ENCODE data around the gene COG8.

Gene COG8

GRCh38 chr16:69346683-69347082 is 7.3 kb upstream of the COG8 start:
- DNase-seq (ENCODE audit: low spot score), result no peak

- DNase-seq (ENCODE audit: low spot score), result no peak
Observed at GRCh38 chr16:69345923-69346322, 6.6 kb upstream of the COG8 start.

GRCh38 chr16:69344171-69344570 is 4.8 kb upstream of the COG8 start:
- no peak for DNase-seq (ENCODE audit: low spot score)

- DNase-seq (ENCODE audit: low spot score), result no peak
Observed at GRCh38 chr16:69340095-69340644, 806 bp upstream of the COG8 start.

DNA sequence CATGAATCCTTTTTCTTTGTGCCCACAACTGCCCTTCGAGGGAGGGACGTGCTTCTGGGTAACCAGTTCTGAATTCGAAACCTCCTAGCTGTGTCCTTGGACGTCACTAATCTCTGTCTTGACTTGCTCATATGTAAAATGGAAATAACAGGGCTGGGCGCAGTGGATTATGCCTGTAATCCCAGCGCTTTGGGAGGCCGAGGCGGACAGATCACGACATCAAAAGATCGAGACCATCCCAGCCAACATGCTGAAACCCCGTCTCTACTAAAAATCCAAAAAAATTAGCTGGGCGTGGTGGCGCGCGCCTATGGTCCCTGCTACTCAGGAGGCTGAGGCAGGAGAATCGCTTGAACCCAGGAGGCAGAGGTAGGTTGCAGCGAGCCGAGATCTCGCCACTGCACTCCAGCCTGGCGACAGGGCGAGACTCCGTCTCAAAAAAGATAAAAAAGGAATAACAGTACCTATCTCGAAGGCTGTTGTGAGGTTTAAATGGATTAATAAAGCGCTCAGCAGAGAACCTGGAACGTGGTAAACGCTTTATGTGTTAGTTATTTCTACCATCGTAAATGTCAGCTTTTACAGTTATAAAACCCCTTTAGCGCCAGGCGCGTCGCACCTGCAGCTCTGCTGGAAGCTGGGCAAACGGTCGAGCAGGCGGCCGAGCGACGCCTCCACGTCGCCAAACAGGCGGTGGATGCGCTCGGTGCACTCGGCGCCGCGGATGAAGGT is 641 bp downstream of the COG8 start:
- no peak for DNase-seq (ENCODE audit: low spot score)

GRCh38 chr16:69334696-69335095 is 4.7 kb downstream of the COG8 start:
- no peak for DNase-seq (ENCODE audit: low spot score)

- DNase-seq (ENCODE audit: low spot score), result peak; percentile 96
Observed at GRCh38 chr16:69330286-69331109, 8.9 kb downstream of the COG8 start, which contains the start of gene PDF. Gene PDF (minus strand): TSS chr16:69330588. CDS start chr16:69330570, 18 bp downstream.

DNA sequence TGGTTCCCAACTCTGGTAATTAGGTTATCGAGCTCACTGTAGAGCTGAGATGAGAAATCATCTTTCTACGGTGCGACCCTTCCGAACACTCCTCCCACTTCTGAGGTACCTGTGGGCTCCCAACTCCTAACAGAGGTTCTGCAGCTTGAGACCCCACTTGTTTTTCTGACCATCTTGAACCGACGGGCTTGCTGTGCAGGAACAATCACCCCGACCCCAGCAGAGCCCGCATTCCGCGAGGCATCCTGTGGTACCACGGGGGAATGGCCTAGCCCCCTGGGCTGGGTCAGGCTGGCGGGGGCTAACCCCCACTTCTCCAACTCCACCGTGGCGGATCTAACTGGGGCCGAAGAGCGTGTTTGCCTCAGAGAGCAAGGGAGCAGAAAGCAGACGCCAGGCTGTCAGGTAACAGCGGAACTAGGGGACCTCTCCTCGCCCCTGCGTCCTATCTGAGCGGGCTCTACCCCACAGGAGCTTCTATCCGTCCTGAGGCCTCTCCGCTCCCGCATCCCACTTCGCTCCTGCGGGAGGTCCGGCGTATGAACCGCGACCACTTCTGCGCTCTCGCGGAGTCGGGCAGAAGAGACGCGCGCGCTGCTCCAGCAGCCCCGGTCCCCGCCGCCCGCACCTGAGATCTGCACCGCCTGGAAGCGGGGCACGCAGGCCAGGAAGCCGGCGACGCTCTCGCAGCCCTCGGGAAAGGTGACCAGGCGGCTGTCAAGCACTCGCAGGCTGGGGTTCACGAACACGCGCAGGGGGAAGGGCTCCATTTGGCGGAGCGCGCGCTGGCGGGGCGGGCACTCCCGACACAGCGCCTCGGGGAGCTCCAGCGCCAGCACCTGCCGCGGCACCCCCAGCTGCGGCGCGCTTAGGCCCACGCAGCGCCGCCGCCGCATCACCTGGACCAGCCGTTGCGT is 9.7 kb downstream of the COG8 start:
- peak; percentile 30 for DNase-seq (ENCODE audit: low spot score)

- peak; percentile 36 for DNase-seq (ENCODE audit: low spot score)
Observed at GRCh38 chr16:69328854-69329316, 10.5 kb downstream of the COG8 start.

- DNase-seq (ENCODE audit: low spot score), result no peak
Observed at GRCh38 chr16:69327585-69328310, 11.6 kb downstream of the COG8 start.

DNA sequence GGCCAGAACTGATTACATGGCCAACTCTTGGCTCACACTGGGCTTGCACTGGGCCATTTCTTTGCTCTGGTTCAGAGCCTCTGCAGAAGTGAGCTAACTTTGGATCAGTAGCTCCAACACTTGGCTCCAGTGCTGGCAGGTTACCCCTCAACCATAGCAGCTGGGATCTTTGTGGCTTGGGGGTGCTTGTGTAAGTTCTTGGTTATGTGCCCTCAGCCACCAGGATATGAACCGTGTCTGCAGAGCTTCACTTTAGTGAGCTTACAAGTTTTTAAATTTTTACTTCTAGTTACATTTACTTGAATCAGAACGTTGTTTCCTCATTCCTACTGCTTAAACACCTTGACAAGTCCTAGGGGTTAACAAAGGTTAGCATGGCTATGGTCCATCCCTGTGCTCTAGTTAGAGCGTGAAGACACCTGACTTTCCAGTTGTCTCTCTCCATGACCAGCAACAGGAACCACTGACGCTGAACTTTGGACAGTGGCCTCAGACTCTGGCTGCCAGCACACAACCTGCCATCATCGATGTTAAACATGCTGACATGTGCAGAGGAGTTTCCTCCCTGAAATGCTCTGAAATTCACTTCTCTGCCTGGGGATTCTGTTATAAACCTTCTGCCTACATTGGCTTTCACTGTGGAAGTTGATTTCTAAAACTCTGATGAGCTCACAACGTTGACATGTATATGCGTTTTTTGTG is 13.0 kb downstream of the COG8 start:
- DNase-seq (ENCODE audit: low spot score), result no peak

- no peak for DNase-seq (ENCODE audit: low spot score)
Observed at GRCh38 chr16:69325784-69326171, 13.6 kb downstream of the COG8 start.

DNA sequence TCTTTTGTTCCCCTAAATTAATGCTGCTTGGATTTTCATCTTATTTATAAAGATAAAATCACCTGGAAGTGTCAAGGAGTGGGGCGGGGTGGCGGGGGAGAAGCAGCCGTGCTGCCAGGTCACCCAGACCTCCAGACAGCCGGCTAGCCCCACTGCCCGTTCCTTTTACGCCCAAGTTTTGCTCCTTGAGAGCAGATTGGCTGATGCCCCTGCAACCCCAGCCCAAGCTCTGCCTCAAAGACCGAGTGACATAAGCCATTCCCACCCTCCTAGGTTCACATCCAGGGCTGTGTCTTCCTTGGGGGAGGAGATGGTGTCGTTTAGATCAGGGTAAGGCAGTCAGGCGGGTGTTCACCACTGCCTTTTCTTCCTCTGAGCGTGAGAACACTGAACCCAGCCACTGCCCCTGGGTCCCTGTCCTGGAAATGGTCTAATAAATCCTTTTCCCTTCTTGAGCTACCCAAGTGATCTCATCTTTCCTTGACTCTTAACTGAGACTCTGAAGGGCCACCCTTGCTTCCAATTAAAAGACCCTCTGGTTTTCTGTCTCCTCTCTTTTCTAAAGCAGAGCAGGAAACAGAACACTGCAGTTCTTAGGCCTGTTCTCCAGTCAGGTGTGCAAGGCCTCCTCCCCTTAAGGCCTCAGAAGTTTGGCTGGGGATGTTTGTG is 14.6 kb downstream of the COG8 start:
- no peak for DNase-seq (ENCODE audit: low spot score)

- no peak for DNase-seq (ENCODE audit: low spot score)
Observed at GRCh38 chr16:69324013-69324531, 15.3 kb downstream of the COG8 start.

- no peak for DNase-seq (ENCODE audit: low spot score)
Observed at GRCh38 chr16:69323415-69323814, 15.9 kb downstream of the COG8 start.

DNA sequence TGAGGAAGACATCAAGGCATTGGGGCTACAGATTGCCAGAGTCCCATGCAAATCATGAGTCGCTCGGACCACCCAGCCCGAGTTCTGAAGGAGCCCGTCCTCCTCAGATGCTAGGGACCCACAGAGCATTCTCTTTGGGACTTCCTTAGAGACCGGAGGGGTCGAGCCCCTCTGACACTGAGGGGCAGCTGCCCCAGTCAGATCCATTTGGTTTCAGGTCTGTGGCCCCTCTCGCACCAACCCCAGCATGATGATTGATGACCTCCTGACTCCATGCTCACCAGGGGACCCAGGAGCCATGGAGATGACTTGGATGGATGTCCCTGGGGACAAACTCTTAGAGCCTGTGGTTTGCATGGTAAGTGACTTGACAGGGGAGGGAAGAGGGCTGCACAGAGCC is 17.0 kb downstream of the COG8 start:
- DNase-seq (ENCODE audit: low spot score), result no peak

DNA sequence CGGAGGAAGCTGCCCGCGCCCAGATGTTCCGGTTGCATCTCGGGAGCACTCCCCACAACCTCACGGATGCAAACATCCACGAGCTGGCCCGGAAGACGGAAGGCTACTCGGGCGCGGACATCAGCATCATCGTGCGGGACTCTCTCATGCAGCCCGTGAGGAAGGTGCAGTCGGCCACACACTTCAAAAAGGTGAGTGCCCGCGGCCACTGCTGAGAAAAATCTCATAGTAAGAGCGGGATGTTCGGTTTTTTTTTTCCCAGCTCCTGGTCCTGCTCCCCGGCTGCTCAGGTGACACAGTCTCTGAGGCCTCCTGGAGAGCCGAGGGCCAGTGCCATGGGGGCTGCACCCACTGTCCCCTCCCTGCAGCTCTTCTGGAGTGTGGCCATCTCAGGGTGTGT is 18.3 kb downstream of the COG8 start:
- DNase-seq (ENCODE audit: low spot score), result no peak

DNA sequence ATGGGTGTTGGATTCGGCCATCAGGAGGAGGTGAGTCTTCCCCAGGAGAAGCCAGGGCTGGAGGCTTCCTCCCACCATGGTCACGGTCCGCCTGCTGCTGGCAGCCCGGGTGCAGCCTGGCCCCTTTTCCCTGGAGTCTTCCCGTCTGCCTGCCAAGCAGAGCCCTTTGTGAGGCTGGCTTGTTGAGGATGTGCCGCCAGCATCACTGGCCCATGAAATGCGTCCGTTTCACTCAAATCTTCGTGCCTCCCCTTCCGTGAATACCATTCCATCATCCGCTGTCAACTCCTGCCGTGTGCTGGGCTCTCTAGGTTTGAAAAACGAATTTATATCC is 18.7 kb downstream of the COG8 start:
- no peak for DNase-seq (ENCODE audit: low spot score)

GRCh38 chr16:69319826-69320739 is 19.3 kb downstream of the COG8 start:
- no peak for DNase-seq (ENCODE audit: low spot score)

Data from AG08395 (cell line).